AG20443 (cell line): ENCODE data around the gene KLHL29.

ENCODE experiments used
- DNase-seq: peaks from one replicate; pipeline ENCODE4 v3.0.0; 2012; ENCODE audit warnings: low spot score, mixed read lengths

KLHL29 gene

DNA sequence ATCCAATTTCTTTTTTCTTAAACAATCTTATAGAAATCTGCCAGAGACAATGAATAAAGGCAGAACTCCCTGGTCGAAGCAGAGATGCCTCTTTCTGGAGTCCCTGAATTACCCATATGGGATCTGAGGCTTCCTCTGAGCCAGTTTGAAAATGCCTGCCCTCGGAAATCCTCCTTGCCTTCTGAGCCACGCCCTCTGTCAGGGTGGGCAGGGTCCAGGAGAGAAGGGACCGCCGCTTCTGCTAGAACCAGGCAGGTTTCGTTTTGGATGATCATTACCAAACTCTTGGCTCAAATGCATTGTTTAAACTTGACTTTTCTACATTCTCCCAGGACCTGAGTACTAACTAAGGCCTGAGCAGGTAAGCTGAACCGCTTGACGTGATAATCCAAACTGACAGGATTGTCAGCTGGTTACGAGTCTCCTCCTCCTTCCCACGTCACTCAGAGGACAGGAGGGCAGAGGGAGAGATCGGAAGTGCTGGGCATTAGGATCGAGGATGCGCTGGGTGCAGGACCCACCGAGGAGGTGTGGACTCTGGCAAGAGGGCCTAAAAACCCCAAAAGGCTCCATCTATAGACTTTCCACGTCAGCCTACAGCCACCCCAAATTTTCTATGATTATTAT, 128.4 kb downstream of the KLHL29 start:
- DNase-seq: peak; percentile 27

DNA sequence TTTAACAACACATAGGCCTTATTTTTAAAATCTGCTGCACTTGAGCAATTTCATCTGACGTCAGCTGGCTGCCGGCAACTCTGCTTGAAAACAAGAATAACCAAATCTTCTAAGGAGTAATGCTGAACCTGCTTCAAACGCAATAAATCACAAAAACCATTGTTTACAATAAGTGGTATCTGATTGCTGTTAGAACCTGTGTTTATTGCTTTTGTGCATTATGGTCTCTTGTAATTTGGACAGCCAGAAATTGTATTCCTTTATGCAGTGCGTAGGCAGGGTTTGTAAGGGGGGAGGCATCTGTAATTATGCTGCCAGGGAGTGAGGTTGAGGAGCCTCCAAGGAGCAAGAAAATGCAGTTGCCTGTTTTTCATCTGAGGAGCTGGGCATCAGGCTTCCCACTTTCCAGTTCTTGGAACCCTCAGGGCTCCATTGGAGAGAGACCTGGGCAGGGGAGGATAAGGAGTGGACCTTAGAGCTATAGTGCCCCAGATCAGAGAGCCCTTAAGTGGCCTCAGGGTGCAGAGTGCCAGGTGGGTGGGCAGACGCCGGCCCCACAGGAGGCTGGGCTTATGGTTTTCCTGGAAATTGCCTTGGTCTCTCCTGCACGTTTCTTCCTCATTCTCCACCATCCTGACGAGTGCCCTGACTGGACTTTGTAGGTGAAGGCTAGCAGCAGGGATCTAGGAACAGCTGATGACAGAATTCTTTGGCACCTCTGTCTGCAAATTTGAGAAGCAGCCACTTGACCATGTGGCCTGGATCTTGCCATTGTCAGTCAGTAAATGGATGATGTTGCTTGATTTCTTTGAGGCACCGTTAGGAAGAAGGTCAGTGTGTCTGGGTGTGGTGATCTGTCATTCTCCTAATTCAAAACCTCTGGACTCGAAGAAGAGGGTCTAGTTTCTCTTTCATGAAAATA, 129.2 kb downstream of the KLHL29 start:
- DNase-seq: no peak

DNA sequence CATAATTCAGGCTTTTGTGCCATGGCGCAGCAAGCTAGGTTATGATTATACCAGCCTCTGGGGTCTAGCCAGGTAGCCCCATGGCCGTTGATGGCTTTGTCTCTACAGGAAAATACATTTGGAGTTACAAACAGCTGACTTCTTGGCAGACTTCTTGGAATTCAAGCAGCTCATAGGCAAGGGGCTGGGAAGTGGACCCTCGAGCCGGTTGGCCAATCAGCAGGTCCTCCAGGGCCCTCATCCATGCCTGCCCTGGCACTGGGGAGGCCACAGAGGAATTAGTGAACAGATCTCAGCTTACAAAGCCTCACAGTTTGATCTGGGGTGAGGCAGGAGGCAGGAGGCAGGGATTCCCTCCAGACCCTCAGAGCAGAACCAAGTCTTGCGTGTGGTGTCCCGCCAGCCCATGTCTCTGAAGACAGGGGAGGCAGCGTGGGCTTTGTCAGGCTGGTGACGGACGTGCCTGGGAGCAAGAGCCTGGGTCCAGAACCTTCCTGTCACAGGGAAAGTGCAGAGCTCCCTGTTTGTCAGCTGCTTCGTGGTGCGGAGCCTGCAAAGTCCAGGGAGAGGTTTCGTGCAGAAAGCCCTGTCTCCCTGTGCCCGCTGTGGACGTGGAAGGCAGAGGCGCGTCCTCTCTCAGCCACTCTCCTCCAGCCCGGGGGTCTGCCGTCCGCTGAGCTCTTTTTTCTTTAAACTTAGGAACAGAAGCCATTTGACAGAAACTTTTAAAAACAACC, 131.7 kb downstream of the KLHL29 start:
- no peak for DNase-seq

DNA sequence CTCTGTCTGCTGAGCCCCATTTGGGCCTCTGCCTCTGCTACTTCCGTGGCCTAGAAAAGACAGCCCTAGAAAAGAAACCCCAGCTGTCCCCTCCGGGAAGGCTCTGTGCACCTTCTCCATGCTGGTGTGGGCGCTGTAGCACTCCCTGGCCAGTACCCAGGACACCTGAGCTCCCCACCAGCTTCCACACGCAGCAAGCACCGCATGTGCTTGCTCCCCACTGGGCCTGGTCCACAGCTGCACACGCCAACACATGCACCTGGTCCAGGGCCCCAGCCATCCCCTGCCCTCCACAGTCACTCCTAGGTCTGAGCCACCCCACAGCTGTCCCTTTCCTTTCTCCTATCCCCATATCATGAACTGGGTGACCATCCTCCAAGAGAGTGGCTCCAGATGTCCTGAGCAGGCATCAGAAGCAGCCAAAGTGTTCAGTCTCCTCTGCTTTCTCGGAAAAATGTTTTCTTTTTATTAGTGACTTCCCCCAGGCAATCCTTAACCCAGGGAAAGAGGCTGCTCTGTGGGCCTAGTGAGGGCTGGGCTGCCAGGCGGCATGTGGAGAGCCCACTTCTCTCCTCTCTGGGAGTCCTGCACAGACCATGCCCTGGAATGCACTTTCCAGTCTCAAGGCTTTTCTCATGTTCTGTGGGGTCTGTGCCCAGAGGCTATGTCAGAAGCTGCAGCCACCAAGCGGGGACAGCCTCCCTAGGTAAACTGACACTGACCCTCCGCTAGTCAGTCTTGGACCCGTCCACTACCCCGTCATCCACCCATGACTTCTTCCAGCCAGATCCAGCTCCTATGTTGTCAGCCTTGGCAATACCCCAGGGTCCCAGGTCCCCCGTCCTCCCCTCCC, 133.7 kb downstream of the KLHL29 start:
- no peak for DNase-seq

DNA sequence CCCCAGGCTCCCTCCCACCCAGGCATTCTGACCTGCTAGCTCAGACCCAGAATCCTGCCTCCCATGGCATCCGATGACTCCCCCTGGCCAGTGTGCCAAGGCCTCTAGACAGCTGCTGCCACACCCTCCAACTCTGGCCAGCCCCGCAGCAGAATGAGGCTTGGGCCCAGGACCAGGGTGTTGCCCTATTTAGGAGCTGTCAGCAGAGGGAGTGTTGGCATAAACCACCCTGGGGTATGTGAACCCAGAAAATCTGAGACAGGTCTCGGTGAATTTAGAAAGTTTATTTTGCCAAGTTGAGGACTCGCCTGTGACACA, 134.3 kb downstream of the KLHL29 start:
- peak; percentile 40 for DNase-seq

DNA sequence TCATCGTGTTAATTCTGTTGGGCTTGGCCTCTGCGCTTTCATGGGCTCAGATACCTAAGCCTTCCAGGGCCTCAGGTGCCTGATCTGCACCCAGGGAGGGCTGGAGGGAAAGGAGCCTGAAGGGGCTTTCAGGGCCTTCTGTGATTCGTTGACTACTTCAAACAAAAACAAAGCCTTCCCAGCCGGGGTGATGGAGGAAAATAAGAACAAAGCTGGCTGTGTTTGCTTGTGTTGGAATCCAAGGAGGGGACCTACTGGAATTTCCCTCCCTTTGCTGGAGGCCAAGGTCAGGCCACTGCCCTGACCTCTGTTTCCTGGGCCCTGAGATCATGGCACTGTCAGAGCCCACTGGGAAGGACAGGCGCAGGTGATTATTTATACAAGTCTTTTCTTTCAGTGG, 135.3 kb downstream of the KLHL29 start:
- no peak for DNase-seq

DNA sequence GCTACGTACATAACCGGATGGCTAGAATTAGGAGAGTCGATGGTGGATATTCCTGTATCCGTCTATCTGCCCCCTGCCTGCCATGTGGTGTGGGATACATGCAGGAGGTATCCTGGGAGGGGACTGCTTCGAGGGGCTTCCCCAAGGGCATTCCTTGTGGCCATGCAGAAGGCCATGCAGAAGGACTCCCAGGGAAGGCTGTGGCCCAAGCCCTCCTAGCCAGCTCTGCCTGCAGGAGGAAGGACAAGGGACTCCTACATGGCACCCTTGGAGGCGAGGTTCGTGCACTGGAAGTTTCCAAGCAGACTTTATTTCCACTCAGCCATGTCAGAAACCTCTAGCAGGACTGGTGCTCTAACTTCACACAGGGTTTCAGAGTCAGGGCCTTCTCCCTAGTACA, 136.1 kb downstream of the KLHL29 start:
- no peak for DNase-seq

DNA sequence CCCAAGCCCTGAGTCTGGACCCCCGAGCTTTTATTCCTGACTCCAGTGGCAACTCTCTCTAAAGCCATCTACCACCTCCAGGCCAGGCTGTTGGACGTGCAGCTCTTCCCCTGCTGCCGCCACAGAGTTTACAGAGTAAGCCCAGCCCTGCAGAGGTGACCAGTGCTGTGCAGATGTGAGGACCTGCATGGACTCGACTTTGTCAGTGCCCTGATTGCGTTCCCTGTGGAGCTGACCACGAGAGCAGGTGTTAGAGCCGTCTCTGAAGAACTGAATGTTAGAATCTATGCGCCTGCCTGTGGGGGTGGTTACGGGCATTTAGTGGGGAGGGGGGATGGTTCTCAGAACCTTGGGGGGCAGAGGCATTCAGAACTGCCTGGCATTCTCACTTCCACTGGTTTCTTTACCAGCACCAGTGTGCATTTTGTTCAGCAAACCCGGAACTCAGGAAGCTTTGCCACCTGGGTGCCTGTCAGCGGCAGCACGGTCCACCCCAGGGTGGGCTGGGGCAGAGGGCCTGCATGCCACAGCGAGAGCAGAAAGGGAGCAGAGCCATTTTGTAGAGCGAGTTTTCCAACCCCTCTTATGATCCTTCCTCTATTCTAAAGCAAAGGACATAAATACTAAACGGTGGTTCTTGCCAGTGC, 137.9 kb downstream of the KLHL29 start:
- no peak for DNase-seq

DNA sequence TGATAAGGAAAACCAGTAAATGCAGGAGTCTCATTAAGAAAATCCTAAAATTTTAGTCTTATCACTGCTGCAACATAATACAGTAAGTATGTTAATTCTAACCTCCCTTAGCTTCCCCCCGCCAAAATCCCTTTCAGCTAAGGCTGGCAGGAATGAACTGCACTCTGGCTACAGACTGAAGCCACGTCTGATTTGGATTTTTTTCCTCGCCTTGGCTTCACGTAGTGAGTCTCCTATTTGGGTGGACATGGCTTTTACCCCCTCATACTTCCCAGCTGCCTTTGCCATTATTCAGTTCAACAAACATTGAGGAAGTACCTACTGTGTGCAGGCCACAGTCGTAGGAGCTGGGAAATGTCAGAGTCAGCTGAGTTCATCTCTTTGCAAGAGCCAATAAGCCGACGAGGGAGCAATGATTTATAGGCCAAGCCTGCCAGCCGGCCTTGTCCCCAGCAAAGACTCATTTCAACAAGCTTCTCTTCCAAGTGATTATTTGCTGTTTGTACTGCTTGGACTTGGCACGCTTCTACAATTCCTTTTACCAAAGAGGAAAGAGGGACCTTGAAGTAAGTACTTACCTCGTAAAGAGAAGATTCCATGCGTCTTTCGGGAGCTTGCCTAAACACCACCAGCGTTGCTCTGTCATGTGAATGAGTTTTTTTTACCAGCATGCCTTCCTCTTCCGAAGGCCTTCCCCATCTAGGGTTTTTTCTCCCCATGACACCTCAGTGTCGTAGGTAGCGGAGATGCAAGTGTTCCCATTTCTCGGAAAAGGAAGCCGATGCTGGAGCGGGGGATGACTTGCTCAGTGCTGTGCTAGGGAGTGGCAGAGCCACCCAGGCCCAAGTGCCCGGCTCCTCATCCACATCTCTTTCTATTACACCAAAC, 138.6 kb downstream of the KLHL29 start:
- peak; percentile 29 for DNase-seq

DNA sequence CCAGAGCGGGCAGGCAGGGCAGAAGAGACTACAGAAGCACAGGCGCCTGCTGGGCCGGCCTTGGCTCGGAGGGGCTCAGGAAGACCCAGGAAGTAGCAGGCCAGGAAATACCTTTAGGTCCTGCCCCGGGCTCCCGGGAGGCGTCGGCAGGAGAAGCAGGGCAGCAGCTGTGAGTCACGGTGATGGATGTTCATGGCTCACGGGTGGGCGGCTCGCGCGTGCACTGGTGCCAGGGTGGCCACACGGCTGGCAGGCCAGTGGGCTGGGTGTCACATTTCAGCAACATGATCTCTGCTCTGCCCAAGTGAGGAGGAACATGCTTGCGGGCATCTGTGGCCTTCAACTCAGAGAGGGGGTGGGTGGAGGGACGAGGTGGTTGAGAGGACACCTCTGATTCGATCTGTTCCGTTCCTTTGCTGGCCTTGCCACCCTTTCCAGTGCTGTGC, 139.3 kb downstream of the KLHL29 start:
- DNase-seq: peak; percentile 86

DNA sequence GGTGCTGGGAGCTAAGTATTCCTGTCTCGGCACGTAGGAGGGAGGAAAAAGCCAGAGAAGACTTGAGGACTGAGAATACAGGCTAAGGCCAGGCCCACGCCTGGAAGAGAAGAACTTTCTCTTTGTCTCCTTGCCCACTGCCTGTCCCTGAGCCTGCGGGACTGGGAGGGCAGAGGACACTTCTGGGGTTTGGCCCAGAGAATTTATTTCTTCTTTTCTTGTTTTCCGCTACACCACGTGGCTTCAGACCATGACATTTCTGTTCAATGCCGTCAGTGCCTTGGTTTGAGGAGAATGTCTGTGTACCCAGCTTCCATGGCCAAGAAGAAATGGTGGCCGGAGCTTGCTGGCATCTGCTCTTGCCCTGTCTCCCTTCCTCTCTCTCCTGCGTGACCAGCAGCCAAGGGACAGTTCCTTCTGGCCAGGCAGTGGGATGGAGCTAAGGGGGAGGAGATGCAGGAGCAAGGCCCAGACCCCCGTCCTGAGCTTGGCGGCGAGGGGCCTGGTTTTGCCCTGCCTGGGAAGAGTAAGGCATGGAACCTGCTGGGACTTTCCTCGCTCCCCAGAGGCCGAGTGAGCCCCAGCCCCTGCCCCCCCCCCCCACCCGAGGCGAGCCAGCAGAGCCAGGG, 140.3 kb downstream of the KLHL29 start:
- no peak for DNase-seq

DNA sequence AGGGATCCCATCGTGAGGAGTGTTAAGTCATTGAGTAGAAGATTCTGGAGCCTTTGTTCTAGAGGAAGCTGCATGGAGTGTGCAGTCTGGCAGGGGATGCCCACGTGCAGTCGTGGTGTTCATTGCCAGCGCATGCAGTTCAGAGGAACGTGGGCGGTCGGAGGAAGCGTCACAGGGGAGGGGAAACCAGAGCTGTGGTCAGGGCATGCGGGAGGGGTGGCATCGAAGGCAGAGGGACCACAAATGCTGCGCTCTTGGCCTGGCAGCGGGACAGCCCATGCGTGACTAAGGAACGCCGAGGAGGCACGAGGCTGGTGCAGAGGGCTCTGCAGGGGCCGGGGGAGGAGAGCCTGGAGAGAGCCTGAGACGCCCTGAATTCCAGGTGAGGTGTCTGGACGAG, 141.1 kb downstream of the KLHL29 start:
- no peak for DNase-seq

DNA sequence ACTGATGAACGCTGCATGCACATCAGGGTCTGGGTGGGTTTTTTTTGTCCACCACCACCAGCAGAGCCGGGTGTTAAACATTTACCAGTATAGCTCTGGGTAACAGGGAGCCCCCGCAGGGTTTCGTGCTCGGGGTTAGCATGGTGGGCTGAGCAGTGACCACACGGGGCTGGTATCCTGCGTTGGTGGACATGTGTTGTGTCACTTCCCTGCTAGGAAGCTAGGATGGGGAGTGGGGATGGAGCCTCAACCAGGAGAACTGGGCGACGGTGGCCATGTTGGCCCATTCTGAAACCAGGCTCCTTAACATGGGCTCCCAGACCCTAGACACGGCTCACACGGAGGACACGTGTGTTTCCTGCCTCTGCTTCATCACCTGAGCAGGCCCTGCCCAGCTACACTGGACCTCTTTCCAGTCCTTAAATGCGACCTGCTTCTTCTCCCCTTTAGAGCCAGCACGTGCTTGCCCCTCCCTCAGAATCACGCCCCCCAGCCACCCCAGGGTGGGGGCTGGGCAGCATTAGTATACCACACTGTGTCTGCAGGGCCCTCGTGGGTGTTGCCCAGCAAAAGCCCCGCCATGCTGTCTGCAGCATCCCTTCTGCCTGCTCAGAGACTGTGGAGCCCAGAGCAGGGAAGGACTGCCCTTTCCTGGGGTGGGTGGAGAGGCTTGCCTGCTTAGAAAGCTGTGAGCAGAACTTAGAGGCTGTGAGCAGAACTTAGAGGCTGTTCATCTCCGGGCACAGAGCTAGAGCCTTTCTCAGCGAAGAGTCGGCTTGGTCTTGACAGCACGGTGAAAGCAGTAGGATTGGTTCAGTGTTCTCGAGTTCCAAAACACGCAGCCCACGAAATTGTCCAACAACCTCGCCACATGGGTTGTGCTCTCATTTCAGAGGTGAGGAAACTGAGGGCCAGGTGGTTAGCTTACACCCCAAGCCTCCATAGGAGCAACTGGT, 142.1 kb downstream of the KLHL29 start:
- DNase-seq: no peak

DNA sequence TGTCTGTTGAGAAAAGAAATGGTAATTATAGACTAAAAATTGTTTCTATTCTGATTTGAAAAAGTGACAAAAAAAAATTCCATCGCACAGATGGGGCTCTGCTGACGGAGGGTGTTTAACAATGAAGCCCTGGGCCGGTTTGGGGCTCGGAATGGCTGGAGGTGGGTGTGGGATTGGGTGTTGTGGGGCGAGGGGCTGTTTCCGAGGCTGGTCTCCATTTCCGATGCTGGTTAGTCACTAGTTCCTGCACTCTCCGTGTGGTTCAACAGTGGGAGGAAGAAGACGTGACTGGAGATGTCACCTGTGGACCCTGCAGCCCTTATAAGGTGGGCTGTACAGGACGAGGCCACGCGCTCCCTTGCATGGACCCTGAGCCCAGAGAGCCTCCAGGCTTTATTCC, 143.2 kb downstream of the KLHL29 start:
- no peak for DNase-seq

DNA sequence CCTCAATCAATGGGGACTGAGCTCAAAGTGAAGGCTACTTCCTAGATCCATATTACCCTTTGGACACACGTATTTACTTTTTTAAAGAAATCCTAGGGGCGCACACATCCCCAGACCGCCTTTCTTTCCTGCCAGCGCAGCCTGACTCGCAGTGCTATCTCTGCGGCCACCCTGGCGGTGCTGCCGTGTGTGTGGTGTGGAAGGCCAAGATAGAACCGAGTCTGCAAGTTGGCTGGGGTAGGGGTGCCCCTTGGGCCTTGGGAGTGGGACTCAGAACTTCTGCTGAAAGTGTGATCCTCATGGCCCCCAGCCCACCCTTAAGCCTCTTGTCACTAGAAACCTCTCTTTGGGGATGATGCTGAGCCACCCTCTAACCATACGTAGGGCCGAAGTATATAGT, 143.7 kb downstream of the KLHL29 start:
- no peak for DNase-seq

DNA sequence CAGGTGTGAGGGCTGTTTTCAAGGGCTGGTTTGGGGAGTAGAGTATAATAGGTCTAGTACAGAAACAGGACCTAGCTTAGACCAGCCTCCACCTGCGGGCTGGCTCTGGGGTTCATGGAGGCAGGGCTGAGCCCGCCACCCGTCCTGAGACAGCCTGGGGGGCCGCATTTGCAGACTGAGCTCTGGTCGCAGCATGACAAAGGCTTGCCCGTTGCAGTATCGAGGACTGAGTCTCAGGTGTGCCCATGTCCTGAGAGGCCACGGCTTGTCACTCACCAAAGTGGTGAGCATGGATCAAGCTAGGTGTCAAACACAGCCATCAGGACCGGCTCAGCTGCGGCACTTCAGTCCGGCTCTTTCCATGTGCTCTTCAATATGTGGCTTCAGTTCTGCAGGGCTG, 144.7 kb downstream of the KLHL29 start:
- no peak for DNase-seq

DNA sequence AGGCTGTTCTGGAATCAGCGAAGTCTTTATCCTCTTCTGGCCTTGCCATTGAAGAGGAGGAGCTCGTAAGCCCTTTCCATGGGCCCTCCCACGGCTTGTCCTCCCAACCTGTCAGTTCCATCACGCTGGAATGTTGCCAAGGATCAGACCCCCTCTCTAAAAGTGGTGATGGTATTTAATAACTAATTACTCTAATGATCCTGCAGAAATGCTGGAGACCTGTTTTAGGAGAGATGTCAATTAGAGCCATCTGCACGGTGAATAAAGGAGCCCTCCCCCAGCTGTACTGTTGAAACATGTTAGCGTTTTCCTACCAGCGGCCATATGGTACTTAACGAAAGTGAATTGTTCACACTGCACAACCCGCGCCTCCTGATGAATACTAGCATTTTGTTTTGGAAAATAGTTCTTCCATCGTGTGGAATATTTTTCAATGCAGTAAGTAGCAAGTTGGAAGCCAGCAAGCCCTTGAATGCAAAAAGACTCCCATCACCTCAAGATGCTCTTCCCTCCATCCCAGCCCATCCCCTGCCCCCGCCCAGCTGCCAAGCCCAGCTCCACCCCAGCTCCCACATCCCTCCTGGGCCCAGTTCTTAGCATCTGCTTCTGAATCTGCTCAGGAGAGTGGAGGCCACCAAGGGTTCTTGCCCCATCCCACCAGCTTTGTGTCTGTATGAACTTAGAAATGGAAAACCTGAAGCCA, 145.4 kb downstream of the KLHL29 start:
- no peak for DNase-seq

DNA sequence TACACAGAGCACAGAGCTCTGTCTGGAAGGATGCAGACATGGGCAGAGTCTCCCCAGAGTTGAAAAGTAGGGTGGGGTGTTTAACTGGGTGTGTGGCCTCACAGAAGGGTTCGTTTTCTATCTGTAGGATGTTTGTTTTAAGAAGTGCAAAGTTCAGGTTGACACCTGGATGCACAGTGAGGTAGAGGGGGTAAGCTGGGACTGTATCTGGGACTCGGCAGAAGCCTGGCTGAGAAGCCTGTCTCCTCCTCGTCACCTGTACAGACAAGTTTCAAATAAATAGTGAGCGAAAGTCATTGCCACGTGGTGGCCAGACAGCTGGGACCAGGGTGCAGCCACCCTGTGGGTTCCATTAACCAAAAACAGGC, 145.9 kb downstream of the KLHL29 start:
- DNase-seq: no peak
